Right ventricle myocardium inferior (tissue), 1 donor: ENCODE data around the gene SPECC1L. TPM values are rescaled to one million over a fixed set of nuclear protein-coding genes. Genes with fewer than 3 reads are reported as not detected.

Experiments
- ATAC-seq: fragments of 200-7000 bp; cut with Tn5 transposase; one replicate; pipeline ENCODE4 v1.9.1; 2020; ENCODE audit warnings: mild to moderate bottlenecking, moderate library complexity
- DNase-seq: peaks from one replicate; pipeline ENCODE4 v3.0.0; 2021; ENCODE audit errors: missing footprints
- intact Hi-C: fragments of 100-400 bp; cut with DNase I; formaldehyde crosslinking; loops from one replicate; pipeline ENCODE4 v1.11.0; 2022
- total RNA-seq: library from RNA; stranded (reverse); fragmentation: NEBNext Ultra II Directional; extraction: Animal tissue kit (Norgen Biotek cat#: 25700); gene quantifications from one replicate; pipeline ENCODE4 v1.2.1, GENCODE V29; 2021
- donor health status: DM: no; HTN: yes; CAD: no; lungs with severe emphysema.

Gene SPECC1L
- total RNA-seq, 1 donor from 2014 or later, result 45.7 TPM

DNA sequence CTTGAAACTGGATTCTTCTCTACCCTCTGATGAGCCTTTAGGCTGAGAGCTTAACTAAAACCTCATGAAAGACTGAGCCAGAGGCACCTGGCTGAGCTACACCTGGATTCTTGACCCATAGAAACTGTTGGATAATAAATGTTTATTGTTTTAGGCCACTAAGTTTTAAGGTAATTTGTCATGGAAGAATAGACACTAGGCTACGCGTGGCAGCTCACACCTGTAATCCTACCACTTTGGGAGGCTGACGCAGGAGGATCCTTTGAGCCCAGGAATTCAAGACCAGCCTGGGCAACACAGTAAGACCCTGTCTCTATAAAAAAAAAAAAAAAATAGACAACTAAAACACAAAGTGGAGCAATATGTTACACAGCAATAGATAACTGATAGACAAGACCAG lies 195.3 kb downstream of the SPECC1L start:
- ATAC-seq (no peak), DNase-seq (no peak)
- intact Hi-C loops, result loop anchor here (5.0 kb wide), 1 partner anchor 34 kb away; no protein-coding TSS in a partner anchor

DNA sequence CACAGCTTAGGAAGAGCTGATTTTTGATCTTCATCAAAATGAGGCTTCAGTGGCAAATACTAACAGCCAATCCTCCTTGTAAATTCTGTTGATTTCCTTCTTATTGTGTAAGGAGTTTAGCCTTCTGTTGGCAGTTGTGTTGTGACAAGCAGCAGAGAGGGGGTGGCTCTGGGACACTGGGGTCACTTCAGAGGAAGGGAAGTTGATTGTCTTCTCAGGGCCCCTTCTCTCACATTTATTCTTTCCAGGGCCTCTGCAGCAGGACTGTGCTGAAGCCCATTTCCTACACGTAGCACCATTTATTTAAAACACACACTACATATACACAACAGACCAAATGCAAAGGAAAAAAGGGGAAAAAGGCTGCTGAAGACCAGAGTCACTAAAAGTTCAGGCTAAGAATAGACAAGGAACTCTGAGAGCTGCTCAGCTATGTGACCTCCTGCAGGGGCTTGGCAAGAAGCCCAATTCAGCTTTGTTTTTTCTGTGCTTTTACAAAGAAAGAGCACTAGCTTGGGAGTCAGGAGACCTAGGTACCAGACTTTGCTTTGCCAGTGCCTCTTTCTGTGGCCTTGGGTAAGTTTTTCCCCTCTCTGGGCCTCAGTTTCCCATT lies 196.2 kb downstream of the SPECC1L start:
- intact Hi-C loops, result loop anchor here (5.0 kb wide), 1 partner anchor 35 kb away; no protein-coding TSS in a partner anchor
- DNase-seq, result no peak
- peak; percentile 20 for ATAC-seq

DNA sequence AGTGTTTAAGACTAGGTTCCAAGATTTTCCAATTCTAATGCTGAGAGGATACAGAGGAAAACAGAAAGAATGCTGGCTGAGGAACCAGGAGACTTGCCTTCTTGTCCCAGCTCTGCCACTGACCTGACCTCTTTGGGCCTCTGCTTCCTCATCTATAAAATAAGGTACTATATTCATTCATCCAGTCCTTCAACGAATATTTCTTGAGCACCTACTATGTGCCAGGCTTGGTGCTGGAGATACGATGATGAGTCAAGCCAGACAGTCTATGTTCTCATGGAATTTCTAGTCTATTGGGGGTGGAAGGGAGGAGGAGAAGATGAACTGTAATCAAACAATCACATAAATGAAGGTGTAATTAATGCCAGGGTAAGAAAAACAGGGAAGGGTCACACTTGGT lies 196.7 kb downstream of the SPECC1L start:
- DNase-seq (no peak), ATAC-seq (no peak)
- intact Hi-C loops, result loop anchor here (5.0 kb wide), 1 partner anchor 35 kb away; no protein-coding TSS in a partner anchor

Other genes with a start within 250 kb of the SPECC1L start
- 2.8 TPM for gene SUSD2, start 89.3 kb upstream of the SPECC1L start, total RNA-seq
- gene GGT5, start 25.7 kb upstream of the SPECC1L start, total RNA-seq, result 27.6 TPM
- gene ADORA2A, start 156.8 kb downstream of the SPECC1L start, total RNA-seq, result 4.3 TPM
- 1.3 TPM for gene UPB1, start 224.5 kb downstream of the SPECC1L start, total RNA-seq